ENCODE measurements around the gene UBE2QL1. TPM values are rescaled to one million over a fixed set of nuclear protein-coding genes. Genes with fewer than 3 reads are reported as not detected.

UBE2QL1 gene
- total RNA-seq, 1 donor from 2014 or later = 0.68 TPM

GRCh38 chr5:6522331-6522730 lies 73.7 kb downstream of the UBE2QL1 start:
- Mint-ChIP-seq H3K27ac (no peak overlapping the region), H3K36me3 (ENCODE audit: low read depth) (no peaks in the 10 kb centered on the region), H3K4me3 (ENCODE audit: low read depth) (no peak overlapping the region), H3K9me3 (no peaks in the 10 kb centered on the region), H3K27me3 (ENCODE audit: low read depth) (peaks cover 8% of the 10 kb centered on the region), H3K4me1 (ENCODE audit: low read depth) (no peaks in the 10 kb centered on the region)
- intact Hi-C loops (cut with micrococcal nuclease) = no loop called here
- no peak for DNase-seq (ENCODE audit: low spot score)

DNA sequence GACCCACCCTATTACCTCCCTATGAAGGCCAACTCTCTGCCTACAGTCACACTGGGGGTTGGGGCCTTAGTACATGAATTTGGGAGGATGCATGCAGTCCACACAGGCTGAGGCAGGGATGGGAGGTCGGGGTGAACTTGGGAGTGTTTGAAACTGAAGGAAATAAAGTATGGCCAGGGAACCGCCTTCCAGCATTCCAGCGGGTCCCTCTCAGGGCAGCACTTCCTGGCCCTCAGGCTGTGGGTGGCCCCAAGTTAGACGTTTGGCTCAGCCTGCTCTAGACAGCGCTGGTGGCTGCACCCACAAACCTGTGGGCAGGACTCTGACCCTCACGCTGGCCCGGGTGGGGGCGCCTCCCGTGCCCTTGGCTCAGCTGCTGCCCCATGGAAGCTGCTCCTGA lies 74.3 kb downstream of the UBE2QL1 start:
- no peak overlapping the region for H3K27ac Mint-ChIP-seq
- H3K9me3 Mint-ChIP-seq = no peaks in the 10 kb centered on the region
- H3K4me1 Mint-ChIP-seq (ENCODE audit: low read depth) = no peaks in the 10 kb centered on the region
- no peak overlapping the region for H3K4me3 Mint-ChIP-seq (ENCODE audit: low read depth)
- peaks cover 2% of the 10 kb centered on the region for H3K27me3 Mint-ChIP-seq (ENCODE audit: low read depth)
- intact Hi-C loops (cut with micrococcal nuclease) = no loop called here
- H3K36me3 Mint-ChIP-seq (ENCODE audit: low read depth) = no peaks in the 10 kb centered on the region
- no peak for DNase-seq (ENCODE audit: low spot score)

- Mint-ChIP-seq H3K4me3 (ENCODE audit: low read depth) (no peak overlapping the region), H3K27me3 (ENCODE audit: low read depth) (peaks cover 2% of the 10 kb centered on the region), H3K9me3 (no peaks in the 10 kb centered on the region), H3K4me1 (ENCODE audit: low read depth) (no peaks in the 10 kb centered on the region), H3K27ac (no peak overlapping the region), H3K36me3 (ENCODE audit: low read depth) (no peaks in the 10 kb centered on the region)
- intact Hi-C loops (cut with micrococcal nuclease) = loop anchor here (5.0 kb wide), 1 partner anchor 83 kb away; no protein-coding TSS in a partner anchor
- DNase-seq (ENCODE audit: low spot score) = no peak
Observed at GRCh38 chr5:6525422-6525821, 76.8 kb downstream of the UBE2QL1 start.

DNA sequence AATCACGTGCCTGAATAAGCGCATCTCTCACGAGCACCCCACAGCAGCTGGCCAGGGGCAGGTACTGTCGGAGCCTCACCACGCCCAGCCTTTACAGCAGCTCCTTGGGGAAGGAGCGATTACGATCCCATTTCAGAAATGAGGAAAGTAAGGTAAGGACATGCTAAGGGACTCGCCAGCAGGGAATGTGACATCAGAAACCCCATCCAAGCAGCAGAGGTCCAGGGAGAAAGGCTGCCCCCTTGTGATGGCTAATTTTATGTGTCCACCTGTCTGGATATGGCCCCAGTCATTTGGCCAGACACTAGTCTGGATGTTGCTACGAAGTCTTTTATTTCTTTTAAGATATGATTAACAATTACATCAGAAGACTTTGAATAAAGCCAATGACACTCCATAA lies 77.3 kb downstream of the UBE2QL1 start:
- Mint-ChIP-seq H3K4me1 (ENCODE audit: low read depth) (no peaks in the 10 kb centered on the region), H3K27me3 (ENCODE audit: low read depth) (peaks cover 2% of the 10 kb centered on the region), H3K4me3 (ENCODE audit: low read depth) (no peak overlapping the region), H3K36me3 (ENCODE audit: low read depth) (no peaks in the 10 kb centered on the region), H3K9me3 (no peaks in the 10 kb centered on the region), H3K27ac (no peak overlapping the region)
- intact Hi-C loops (cut with micrococcal nuclease) = loop anchor here (5.0 kb wide), 1 partner anchor 84 kb away; no protein-coding TSS in a partner anchor
- no peak for DNase-seq (ENCODE audit: low spot score)

DNA sequence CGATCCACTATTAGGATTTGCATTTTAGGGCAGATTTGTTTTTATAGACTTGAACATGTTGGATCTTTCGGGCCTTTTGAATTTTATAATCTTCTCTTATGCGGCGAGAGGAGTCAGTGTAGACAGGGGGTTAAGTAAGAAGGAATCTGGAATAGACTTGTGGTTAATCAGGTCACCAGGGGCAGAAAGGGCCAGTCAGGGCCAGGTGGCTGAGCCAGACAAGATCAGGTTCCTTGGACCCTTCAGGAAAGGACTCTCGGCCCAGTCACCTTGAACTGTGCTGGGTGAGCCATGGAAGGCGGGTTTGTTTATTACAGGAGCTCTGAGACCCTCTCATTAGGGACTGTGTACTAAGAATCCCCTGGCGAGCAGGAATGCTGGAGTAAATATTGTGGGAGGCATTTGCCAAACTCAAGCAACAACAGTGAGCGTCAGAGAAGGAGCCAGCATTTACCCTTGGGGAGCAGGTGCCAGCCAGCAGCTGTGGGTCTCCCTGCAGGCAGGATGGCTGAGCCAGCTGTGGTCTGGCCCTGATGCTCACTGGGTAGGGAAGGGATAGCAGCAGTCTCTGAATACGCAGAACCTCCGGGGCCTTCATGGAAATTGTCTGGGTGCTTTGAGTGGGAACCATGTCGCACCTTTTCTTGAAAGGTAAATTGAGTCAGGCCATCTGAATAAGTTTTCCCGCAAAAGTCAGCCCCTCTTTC lies 79.2 kb downstream of the UBE2QL1 start:
- DNase-seq (ENCODE audit: low spot score) = no peak
- Mint-ChIP-seq H3K9me3 (no peaks in the 10 kb centered on the region), H3K36me3 (ENCODE audit: low read depth) (no peaks in the 10 kb centered on the region), H3K27ac (no peak overlapping the region), H3K27me3 (ENCODE audit: low read depth) (peaks cover 4% of the 10 kb centered on the region), H3K4me3 (ENCODE audit: low read depth) (no peak overlapping the region), H3K4me1 (ENCODE audit: low read depth) (no peaks in the 10 kb centered on the region)
- intact Hi-C loops (cut with micrococcal nuclease) = loop anchor here (5.0 kb wide), 1 partner anchor 86 kb away; no protein-coding TSS in a partner anchor

- intact Hi-C loops (cut with micrococcal nuclease) = no loop called here
Observed at GRCh38 chr5:6535594-6535993, 86.9 kb downstream of the UBE2QL1 start.

DNA sequence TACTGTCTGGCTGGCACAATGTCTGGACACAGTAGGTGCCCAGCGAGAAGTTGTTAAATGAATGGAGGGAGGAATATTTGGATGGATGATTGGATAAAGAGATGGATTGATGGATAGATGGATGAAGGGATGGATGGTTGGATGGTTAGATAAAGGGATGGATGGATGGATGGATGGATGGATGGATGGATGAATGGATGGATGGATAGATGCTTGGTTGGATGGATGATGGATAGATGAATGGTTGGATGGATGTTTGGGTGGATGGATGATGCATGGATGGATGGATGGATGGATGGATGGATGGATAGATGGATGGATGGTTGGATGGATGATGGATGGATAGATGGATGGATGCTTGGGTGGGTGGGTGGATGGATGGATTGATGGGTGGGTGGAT lies 90.4 kb downstream of the UBE2QL1 start:
- intact Hi-C loops (cut with micrococcal nuclease) = no loop called here
- H3K36me3 Mint-ChIP-seq (ENCODE audit: low read depth) = no peaks in the 10 kb centered on the region
- peaks cover 20% of the 10 kb centered on the region for H3K27me3 Mint-ChIP-seq (ENCODE audit: low read depth)
- no peak overlapping the region for H3K27ac Mint-ChIP-seq
- no peaks in the 10 kb centered on the region for H3K4me1 Mint-ChIP-seq (ENCODE audit: low read depth)
- H3K9me3 Mint-ChIP-seq = no peaks in the 10 kb centered on the region
- DNase-seq (ENCODE audit: low spot score) = no peak
- no peak overlapping the region for H3K4me3 Mint-ChIP-seq (ENCODE audit: low read depth)

More at GRCh38 chr5:6535594-6535993, 86.9 kb downstream of the UBE2QL1 start:
- Mint-ChIP-seq H3K4me3 (ENCODE audit: low read depth) (no peak overlapping the region), H3K9me3 (no peaks in the 10 kb centered on the region), H3K36me3 (ENCODE audit: low read depth) (no peaks in the 10 kb centered on the region), H3K27ac (no peak overlapping the region), H3K27me3 (ENCODE audit: low read depth) (peaks cover 18% of the 10 kb centered on the region), H3K4me1 (ENCODE audit: low read depth) (no peaks in the 10 kb centered on the region)
- DNase-seq (ENCODE audit: low spot score) = no peak

DNA sequence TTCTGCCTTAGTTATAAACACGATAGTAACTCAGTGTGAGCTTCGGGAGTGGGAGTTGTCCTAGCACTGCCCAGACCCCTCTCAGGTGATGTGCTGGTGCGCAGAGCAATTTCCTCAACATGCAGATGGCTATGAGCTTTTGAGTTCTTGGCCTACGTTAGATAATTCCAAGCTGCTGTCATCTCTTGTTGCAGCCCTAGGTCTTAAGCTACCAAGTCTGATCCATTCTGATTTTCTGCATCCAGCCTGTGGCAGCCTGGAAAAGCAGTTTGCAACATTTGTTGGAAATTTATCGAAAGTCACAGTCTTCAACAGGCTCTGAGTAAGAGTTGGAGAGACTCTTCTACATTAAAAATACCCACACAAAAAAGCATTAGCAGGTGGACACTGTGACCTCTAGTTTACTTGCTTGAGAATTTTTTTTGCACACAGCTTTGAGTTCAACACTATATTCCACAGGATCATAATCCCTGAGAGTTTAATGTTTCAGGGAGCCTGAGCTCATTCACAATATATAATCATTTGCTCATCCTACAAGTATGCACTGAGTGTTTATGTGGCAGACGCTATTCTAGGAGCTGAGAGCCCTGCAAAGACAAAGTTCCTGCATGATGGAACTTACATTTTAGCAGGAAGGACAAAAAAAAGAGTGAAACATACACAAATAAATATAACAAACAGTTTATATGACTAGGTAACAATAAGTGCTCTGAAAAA lies 91.6 kb downstream of the UBE2QL1 start:
- Mint-ChIP-seq H3K4me3 (ENCODE audit: low read depth) (no peak overlapping the region), H3K36me3 (ENCODE audit: low read depth) (no peaks in the 10 kb centered on the region), H3K27ac (no peak overlapping the region), H3K27me3 (ENCODE audit: low read depth) (peaks cover 16% of the 10 kb centered on the region), H3K4me1 (ENCODE audit: low read depth) (no peaks in the 10 kb centered on the region), H3K9me3 (no peaks in the 10 kb centered on the region)
- intact Hi-C loops (cut with micrococcal nuclease) = no loop called here
- DNase-seq (ENCODE audit: low spot score) = no peak

DNA sequence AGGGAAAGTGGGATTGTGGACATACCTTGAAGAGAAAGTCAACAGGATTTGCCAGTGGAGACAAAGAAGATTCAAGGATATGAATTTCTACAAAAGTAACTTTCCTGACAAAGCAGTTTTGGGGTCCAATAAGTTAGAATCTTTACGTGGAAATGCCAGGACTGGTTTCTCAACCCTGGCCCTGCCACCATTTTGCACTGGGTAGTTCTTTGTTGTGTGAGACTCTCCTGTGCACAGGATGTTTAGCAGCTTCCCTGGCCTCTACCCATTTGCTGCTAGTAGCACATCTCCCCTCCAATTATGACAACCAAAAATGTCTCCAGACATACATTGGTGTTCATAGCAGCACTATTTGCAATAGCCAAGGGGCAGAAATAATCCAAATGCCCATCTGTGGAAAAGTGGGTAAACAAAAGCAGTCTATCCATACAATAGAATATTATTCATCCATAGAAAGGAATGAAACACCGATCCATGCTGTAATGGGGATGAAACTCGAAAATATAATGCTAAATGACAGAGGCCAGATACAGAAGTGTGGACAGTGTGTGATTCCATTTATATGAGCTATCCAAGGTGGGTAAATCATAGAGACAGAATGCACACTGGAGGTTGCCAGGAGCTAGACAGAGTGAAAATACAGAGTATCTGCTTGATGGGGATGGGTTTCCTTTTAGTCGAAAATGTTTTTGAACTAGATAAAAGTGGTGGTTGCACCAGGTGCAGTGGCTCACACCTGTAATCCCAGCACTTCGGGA lies 92.8 kb downstream of the UBE2QL1 start:
- no peak overlapping the region for H3K27ac Mint-ChIP-seq
- intact Hi-C loops (cut with micrococcal nuclease) = no loop called here
- H3K9me3 Mint-ChIP-seq = no peaks in the 10 kb centered on the region
- DNase-seq (ENCODE audit: low spot score) = no peak
- no peak overlapping the region for H3K4me3 Mint-ChIP-seq (ENCODE audit: low read depth)
- H3K4me1 Mint-ChIP-seq (ENCODE audit: low read depth) = no peaks in the 10 kb centered on the region
- peaks cover 11% of the 10 kb centered on the region for H3K27me3 Mint-ChIP-seq (ENCODE audit: low read depth)
- no peaks in the 10 kb centered on the region for H3K36me3 Mint-ChIP-seq (ENCODE audit: low read depth)

DNA sequence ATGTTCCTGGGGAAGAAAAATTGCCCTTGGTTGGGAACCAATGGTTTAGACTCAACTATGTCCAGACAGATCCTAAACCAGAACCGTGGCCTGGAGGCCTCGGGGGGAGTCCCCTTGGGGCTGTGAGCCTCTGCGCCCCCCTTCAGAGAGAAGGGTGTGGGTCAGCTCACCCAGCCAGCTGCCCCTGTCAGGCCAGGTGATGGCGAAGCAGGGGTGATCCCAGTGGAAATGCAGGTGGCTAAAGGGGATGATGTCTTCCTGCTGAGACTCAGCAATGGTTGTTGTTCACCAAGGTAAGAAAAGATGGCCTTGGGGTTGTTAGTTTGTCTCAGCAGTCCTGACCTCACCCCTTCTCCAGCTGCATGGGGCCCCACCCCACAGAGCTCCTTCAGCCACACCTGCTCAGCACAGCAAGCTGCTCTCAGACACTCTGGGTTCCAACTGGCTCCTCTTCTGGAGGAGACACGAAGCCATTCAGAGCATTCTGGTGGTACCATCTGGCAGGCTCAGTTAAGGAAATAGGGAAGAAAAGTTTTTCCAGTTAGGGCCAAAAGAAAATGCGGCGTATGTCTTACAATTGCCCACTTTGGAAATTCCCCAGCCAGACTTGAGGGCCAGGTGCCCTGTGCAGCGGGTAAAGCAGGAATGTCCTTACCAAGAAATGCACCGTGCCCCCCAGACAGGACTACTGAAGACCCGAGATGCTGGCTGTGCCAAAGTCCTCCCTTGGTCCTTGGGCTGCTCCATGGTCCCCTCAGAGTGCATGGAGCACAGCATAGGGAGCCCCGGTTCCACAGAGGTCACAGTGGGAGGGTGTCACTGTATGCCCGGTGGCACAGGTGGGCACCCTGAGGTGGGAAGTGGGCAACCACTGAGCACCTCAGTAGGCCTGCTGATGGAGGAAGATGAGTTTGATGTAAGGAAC lies 94.0 kb downstream of the UBE2QL1 start:
- Mint-ChIP-seq H3K36me3 (ENCODE audit: low read depth) (no peaks in the 10 kb centered on the region), H3K4me3 (ENCODE audit: low read depth) (no peak overlapping the region), H3K9me3 (no peaks in the 10 kb centered on the region), H3K4me1 (ENCODE audit: low read depth) (no peaks in the 10 kb centered on the region), H3K27ac (no peak overlapping the region), H3K27me3 (ENCODE audit: low read depth) (peaks cover 9% of the 10 kb centered on the region)
- no peak for DNase-seq (ENCODE audit: low spot score)
- intact Hi-C loops (cut with micrococcal nuclease) = no loop called here

- H3K4me3 Mint-ChIP-seq (ENCODE audit: low read depth) = no peak overlapping the region
- no peak for DNase-seq (ENCODE audit: low spot score)
- no peak overlapping the region for H3K27ac Mint-ChIP-seq
- peaks cover 3% of the 10 kb centered on the region for H3K9me3 Mint-ChIP-seq
- no peaks in the 10 kb centered on the region for H3K36me3 Mint-ChIP-seq (ENCODE audit: low read depth)
- H3K4me1 Mint-ChIP-seq (ENCODE audit: low read depth) = no peaks in the 10 kb centered on the region
- intact Hi-C loops (cut with micrococcal nuclease) = no loop called here
- H3K27me3 Mint-ChIP-seq (ENCODE audit: low read depth) = peaks cover 9% of the 10 kb centered on the region
Observed at GRCh38 chr5:6543346-6543730, 94.7 kb downstream of the UBE2QL1 start.

DNA sequence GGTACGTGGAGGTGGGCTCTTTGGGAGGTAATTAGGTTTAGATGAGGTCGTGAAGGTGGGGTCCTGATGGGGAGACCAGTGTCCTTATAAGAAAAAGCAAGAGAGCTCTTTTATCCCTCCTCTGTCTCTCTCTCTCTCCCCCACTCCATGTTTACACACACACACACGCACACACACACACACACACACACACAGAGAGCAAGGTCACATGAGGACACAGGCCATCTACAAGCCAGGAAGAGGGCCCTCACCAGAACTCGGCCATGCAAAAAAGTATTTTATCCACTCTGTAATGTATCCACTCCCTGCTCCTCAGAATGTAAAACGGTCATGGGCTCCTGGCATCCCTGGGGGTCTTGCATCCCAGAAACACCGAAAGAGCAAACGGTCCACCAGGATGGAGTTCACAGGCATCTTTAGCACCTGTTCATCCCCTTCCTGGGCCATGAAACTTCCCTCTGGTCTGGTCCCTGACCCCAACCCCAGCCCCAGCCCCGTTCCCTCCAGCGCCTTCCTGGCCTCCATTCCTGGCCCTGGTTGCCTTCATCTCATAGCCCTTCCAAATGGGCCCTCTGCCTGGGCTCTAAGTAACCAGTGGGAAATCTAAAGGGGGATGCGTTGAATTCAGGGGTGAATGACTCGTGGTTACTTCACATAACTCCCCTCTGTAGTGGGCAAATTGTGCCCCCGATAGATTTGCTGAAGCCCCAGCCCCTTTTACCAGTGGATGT lies 95.3 kb downstream of the UBE2QL1 start:
- DNase-seq (ENCODE audit: low spot score) = no peak
- peaks cover 4% of the 10 kb centered on the region for H3K9me3 Mint-ChIP-seq
- no peak overlapping the region for H3K4me3 Mint-ChIP-seq (ENCODE audit: low read depth)
- H3K27ac Mint-ChIP-seq = no peak overlapping the region
- intact Hi-C loops (cut with micrococcal nuclease) = no loop called here
- peaks cover 7% of the 10 kb centered on the region for H3K27me3 Mint-ChIP-seq (ENCODE audit: low read depth)
- H3K4me1 Mint-ChIP-seq (ENCODE audit: low read depth) = no peaks in the 10 kb centered on the region
- H3K36me3 Mint-ChIP-seq (ENCODE audit: low read depth) = no peaks in the 10 kb centered on the region
